Choroid plexus epithelial cell (primary cell): ENCODE measurements around the gene MACF1.

Experiments used
- DNase-seq: peaks from one replicate; pipeline ENCODE4 v3.0.0-alpha.2; 2010; ENCODE audit warnings: low read depth
- H3K4me3 ChIP-seq: 2 replicates; pipeline ENCODE4 v1.5.1; 2011; ENCODE audit warnings: low read depth, mild to moderate bottlenecking, control low read depth, low read length, moderate library complexity
- TF ChIP-seq, protein P1 (sequence below): conservative IDR thresholded peaks from 2 replicates; pipeline ENCODE4 v1.5.1; 2011; ENCODE audit warnings: low read depth, mild to moderate bottlenecking, control low read depth, inconsistent platforms, low read length, moderate library complexity

MACF1 gene

DNA sequence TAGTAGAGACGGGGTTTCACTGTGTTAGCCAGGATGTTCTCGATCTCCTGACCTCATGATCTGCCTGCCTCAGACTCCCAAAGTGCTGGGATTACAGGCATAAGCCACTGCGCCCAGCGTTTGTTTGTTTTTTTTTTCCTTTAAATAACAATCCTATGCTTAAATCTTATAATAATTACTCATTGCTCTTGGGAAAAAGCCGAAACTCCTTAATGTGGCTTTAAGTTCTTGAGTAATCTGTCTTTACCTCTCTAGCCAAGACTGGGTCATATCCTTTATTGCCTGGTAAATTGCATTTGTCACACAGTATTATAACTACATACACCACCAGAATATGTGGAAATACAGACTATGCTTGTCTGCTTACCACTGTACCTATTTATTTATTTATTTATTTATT is 97.1 kb downstream of the MACF1 start:
- no peak overlapping the region for H3K4me3 ChIP-seq
- TF ChIP-seq, protein P1, sequence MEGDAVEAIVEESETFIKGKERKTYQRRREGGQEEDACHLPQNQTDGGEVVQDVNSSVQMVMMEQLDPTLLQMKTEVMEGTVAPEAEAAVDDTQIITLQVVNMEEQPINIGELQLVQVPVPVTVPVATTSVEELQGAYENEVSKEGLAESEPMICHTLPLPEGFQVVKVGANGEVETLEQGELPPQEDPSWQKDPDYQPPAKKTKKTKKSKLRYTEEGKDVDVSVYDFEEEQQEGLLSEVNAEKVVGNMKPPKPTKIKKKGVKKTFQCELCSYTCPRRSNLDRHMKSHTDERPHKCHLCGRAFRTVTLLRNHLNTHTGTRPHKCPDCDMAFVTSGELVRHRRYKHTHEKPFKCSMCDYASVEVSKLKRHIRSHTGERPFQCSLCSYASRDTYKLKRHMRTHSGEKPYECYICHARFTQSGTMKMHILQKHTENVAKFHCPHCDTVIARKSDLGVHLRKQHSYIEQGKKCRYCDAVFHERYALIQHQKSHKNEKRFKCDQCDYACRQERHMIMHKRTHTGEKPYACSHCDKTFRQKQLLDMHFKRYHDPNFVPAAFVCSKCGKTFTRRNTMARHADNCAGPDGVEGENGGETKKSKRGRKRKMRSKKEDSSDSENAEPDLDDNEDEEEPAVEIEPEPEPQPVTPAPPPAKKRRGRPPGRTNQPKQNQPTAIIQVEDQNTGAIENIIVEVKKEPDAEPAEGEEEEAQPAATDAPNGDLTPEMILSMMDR, result no peak
- DNase-seq, result peak; percentile 34

- TF ChIP-seq, protein P1, result no peak
- no peak overlapping the region for H3K4me3 ChIP-seq
- DNase-seq, result no peak
Observed at GRCh38 chr1:39305555-39305954, 101.1 kb downstream of the MACF1 start.

- TF ChIP-seq, protein P1, result no peak
- DNase-seq, result no peak
- no peak overlapping the region for H3K4me3 ChIP-seq
Observed at GRCh38 chr1:39310015-39310414, 105.5 kb downstream of the MACF1 start.

DNA sequence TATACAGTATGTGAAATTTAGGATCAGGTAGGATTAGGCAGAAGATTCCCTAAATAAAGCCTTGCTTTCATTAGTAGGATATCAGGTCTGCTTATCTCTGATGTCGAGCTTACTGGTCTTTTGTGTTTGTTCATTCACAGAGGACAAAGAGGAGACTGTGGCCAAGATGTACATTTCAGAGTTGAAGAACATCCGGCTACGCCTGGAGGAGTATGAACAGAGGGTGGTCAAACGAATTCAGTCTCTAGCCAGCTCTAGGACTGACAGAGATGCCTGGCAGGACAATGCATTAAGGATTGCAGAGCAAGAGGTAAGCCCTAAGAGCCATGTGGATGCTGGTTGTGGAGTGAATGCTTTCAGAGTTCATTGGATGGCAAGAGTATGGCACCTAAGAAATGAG is 106.2 kb downstream of the MACF1 start:
- H3K4me3 ChIP-seq, result no peak overlapping the region
- TF ChIP-seq, protein P1, result no peak
- DNase-seq, result no peak

- TF ChIP-seq, protein P1, result no peak
- no peak for DNase-seq
- H3K4me3 ChIP-seq, result no peak overlapping the region
Observed at GRCh38 chr1:39317111-39317510, 112.6 kb downstream of the MACF1 start.

- peak; percentile 57 for DNase-seq
- no peak overlapping the region for H3K4me3 ChIP-seq
- TF ChIP-seq, protein P1, result no peak
Observed at GRCh38 chr1:39317910-39318633, 113.6 kb downstream of the MACF1 start.

DNA sequence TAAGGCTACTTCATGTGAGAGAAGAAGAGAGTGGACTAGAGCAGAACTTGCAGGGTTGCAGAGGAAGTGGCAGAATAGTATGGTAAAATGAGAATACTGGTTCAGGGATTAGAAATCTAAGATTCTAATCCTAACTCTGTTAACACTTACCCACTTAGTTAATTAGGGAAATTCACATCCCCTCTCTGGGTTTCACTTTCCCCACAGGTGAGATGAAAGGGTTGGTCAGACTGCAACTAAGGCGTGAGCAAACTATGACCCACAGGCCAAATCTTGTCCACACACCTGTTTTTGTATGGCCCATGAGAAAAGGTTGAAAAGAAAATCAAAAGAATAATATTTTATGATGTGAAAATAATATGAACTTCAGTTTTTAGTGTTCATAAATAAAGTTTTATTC is 117.5 kb downstream of the MACF1 start:
- no peak for DNase-seq
- H3K4me3 ChIP-seq, result no peak overlapping the region
- TF ChIP-seq, protein P1, result no peak
